Panc1 (cell line): ENCODE data around the gene GNG7. TPM values are rescaled to one million over a fixed set of nuclear protein-coding genes. Genes with fewer than 3 reads are reported as not detected.

Source experiments
- ATAC-seq: fragments of 200-7000 bp; cut with Tn5 transposase; 2 replicates; pipeline ENCODE4 v1.9.1; 2020; ENCODE audit warnings: mild to moderate bottlenecking, moderate library complexity
- BruUV-seq: library from RNA; stranded (reverse); fragments of 400-500 nt; replicated peaks from 2 replicates; lab custom pipeline; 2021; lab: Mats Ljungman, UMichigan
- CTCF ChIA-PET: fragments of 300-600 bp; sonication (Branson Sonifier 250); formaldehyde crosslinking; loops from one replicate; lab custom pipeline; 2022; ENCODE audit warnings: antibody characterized with exemption; lab: Charles Lee
- POLR2A ChIA-PET: fragments of 300-600 bp; sonication (Branson Sonifier 250); formaldehyde crosslinking; loops from one replicate; lab custom pipeline; 2022; ENCODE audit warnings: antibody characterized with exemption; lab: Charles Lee
- DNase-seq: peaks from one replicate; pipeline ENCODE4 v3.0.0-alpha.2; 2010; ENCODE audit warnings: low read depth, low spot score
- H3K27ac ChIP-seq: 2 replicates; pipeline ENCODE4 v1.5.1; 2011; ENCODE audit warnings: mild to moderate bottlenecking, low read length, inconsistent platforms
- H3K27me3 ChIP-seq: fragments of 200-500 bp; sonication (Bioruptor generic); 2 replicates; pipeline ENCODE4 v1.6.0; 2014; ENCODE audit warnings: low read length, inconsistent platforms; ENCODE audit not compliant: control insufficient read depth, insufficient read depth
- H3K36me3 ChIP-seq: fragments of 200-500 bp; sonication (Bioruptor generic); 2 replicates; pipeline ENCODE4 v1.5.1; 2014; ENCODE audit warnings: inconsistent platforms, mild to moderate bottlenecking, low read length, moderate library complexity; ENCODE audit not compliant: control insufficient read depth, insufficient read depth
- H3K4me1 ChIP-seq: 2 replicates; pipeline ENCODE4 v1.5.1; 2011; ENCODE audit warnings: inconsistent platforms, mild to moderate bottlenecking, low read length, moderate library complexity; ENCODE audit not compliant: control insufficient read depth, insufficient read depth
- H3K4me3 ChIP-seq, 2 experiments: 2 replicates each; pipeline ENCODE4 v1.5.1; 2011 to 2012; ENCODE audit warnings: low read depth in 2 of 2, low read length in 2 of 2, mild to moderate bottlenecking in 2 of 2, inconsistent platforms in 1 of 2, moderate library complexity in 1 of 2
- H3K9me3 ChIP-seq: fragments of 200-500 bp; sonication (Bioruptor generic); 2 replicates; pipeline ENCODE4 v1.5.1; 2014; ENCODE audit warnings: low read depth, mild to moderate bottlenecking, inconsistent platforms, low read length, moderate library complexity; ENCODE audit not compliant: control insufficient read depth, insufficient read depth
- POLR2AphosphoS5 ChIP-seq: IDR thresholded peaks from 2 replicates; pipeline ENCODE4 v1.6.1; 2012; ENCODE audit warnings: mild to moderate bottlenecking, low read depth, low read length, moderate library complexity
- REST ChIP-seq, 2 experiments: IDR thresholded peaks; 2 replicates each; pipeline ENCODE4 v1.6.1; 2011 to 2012; ENCODE audit warnings: low read depth in 2 of 2, control low read depth in 1 of 2, low read length in 1 of 2, mild to moderate bottlenecking in 1 of 2, moderate library complexity in 1 of 2; ENCODE audit not compliant: insufficient read depth in 1 of 2
- SIN3A ChIP-seq: IDR thresholded peaks from 2 replicates; pipeline ENCODE4 v1.6.1; 2012; ENCODE audit warnings: low read depth, mild to moderate bottlenecking, low read length, moderate library complexity, borderline replicate concordance; ENCODE audit not compliant: insufficient read depth
- TCF7L2 ChIP-seq: IDR thresholded peaks from 2 replicates; pipeline ENCODE4 v1.6.1; 2011; ENCODE audit warnings: mild to moderate bottlenecking, low read depth, low read length, inconsistent platforms
- in situ Hi-C: cut with HindIII; loops from 2 replicates; pipeline ENCODE4 v1.10.0; 2016; ENCODE audit warnings: low sequenced_read_pairs, low pct_unique_long_range_greater_than_20kb
- intact Hi-C: fragments of 100-400 bp; cut with micrococcal nuclease; formaldehyde crosslinking; loops from one replicate; pipeline ENCODE4 v1.10.0; 2022; ENCODE audit not compliant: unreplicated experiment
- total RNA-seq: library from RNA; stranded (reverse); gene quantifications from one replicate; pipeline ENCODE4 v1.2.1, GENCODE V29; 2021; ENCODE audit not compliant: unreplicated experiment
- TF ChIP-seq, protein P1 (sequence below): fragments of 450-650 bp; IDR thresholded peaks from 2 replicates; pipeline ENCODE4 v1.5.1; 2017; ENCODE audit warnings: mild to moderate bottlenecking

The GNG7 gene
- total RNA-seq, 1 experiment from 2014 or later: 0.74 TPM

DNA sequence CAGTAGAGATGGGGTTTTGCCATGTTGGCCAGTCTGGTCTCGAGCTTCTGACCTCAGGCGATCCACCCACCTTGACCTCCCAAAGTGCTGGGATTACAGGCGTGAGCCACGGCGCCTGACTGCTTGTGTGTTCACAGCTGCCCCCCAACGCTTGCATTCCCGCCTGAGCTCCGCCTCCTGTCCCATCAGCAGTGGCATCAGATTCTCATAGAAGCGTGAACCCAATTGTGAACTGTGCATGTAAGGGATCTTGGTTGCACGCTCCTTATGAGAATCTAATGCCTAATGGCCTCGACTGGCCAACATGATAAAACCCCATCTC, 150.7 kb downstream of the GNG7 start:
- BruUV-seq: no TSS peak
- ChIA-PET CTCF (no interaction called here), POLR2A (interaction anchor here (0.5 kb wide), 1 partner anchor 20 kb away, joined by 5 read pairs; no protein-coding TSS in a partner anchor)
- intact Hi-C loops (no loop called here), in situ Hi-C loops (no loop called here)
- no peaks in the 10 kb centered on the region for H3K9me3 ChIP-seq
- no peaks in the 10 kb centered on the region for H3K36me3 ChIP-seq
- TF ChIP-seq, protein P1, sequence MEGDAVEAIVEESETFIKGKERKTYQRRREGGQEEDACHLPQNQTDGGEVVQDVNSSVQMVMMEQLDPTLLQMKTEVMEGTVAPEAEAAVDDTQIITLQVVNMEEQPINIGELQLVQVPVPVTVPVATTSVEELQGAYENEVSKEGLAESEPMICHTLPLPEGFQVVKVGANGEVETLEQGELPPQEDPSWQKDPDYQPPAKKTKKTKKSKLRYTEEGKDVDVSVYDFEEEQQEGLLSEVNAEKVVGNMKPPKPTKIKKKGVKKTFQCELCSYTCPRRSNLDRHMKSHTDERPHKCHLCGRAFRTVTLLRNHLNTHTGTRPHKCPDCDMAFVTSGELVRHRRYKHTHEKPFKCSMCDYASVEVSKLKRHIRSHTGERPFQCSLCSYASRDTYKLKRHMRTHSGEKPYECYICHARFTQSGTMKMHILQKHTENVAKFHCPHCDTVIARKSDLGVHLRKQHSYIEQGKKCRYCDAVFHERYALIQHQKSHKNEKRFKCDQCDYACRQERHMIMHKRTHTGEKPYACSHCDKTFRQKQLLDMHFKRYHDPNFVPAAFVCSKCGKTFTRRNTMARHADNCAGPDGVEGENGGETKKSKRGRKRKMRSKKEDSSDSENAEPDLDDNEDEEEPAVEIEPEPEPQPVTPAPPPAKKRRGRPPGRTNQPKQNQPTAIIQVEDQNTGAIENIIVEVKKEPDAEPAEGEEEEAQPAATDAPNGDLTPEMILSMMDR: no peak
- TF ChIP-seq REST (IDR thresholded peaks at IDR 0.05; ENCODE audit: insufficient read depth in 1 of 2, low read depth in 2 of 2, low read length in 1 of 2) (no peak), POLR2AphosphoS5 (no peak), SIN3A (no peak), TCF7L2 (no peak)
- H3K27me3 ChIP-seq: no peaks in the 10 kb centered on the region
- ATAC-seq (no peak), DNase-seq (no peak)
- H3K4me1 ChIP-seq: peaks cover 31% of the 10 kb centered on the region
- H3K4me3 ChIP-seq: no peak overlapping the region
- H3K27ac ChIP-seq: peak overlapping the region; percentile 69

DNA sequence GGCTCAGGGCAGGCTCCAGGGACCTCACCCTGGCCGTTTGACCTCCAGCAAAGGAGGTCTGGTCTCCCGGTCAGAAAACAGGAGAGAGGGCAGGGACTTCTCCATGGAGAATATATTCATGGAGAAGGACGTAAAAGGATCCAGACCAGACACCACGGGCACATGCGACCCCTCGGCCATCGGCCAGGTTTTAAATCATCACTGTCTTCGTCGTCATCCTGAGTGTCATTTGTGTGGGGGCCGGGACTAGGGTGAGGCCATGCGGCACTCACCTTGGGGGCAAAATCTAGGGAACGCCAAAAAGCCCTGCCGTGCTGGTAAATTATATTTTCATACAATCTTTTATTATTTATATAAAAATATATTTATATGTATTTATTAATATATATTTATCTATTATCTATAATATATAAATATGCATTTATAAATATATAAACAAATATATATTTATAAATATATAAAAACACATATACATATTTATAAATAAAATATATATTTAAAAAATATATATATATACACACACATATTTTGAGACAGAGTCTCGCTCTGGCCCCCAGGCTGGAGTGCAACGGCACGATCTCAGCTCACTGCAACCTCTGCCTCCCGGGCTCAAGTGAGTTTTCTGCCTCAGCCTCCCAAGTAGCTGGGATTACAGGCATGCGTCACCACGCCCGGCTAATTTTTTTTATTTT, 151.2 kb downstream of the GNG7 start:
- Histone ChIP-seq H3K9me3 (no peaks in the 10 kb centered on the region), H3K27ac (peak overlapping the region; percentile 79), H3K4me3 (no peak overlapping the region), H3K36me3 (no peaks in the 10 kb centered on the region), H3K27me3 (no peaks in the 10 kb centered on the region), H3K4me1 (peaks cover 36% of the 10 kb centered on the region)
- no TSS peak for BruUV-seq
- TF ChIP-seq TCF7L2 (no peak), POLR2AphosphoS5 (no peak), SIN3A (no peak), REST (IDR thresholded peaks at IDR 0.05; ENCODE audit: insufficient read depth in 1 of 2, low read depth in 2 of 2, low read length in 1 of 2) (no peak)
- TF ChIP-seq, protein P1: no peak
- DNase-seq: no peak
- POLR2A ChIA-PET: interaction anchor here (0.5 kb wide), 1 partner anchor 20 kb away, joined by 5 read pairs; no protein-coding TSS in a partner anchor
- intact Hi-C loops (no loop called here), in situ Hi-C loops (no loop called here)
- CTCF ChIA-PET: no interaction called here
- ATAC-seq: no peak
